IMR-90 (cell line): ENCODE data around the gene GSKIP. TPM values are rescaled to one million over a fixed set of nuclear protein-coding genes. Genes with fewer than 3 reads are reported as not detected.

ENCODE experiments used
- ATAC-seq: fragments of 200-7000 bp; cut with Tn5 transposase; 2 replicates; pipeline ENCODE4 v1.9.1; 2020; ENCODE audit warnings: low read depth, mild to moderate bottlenecking, moderate library complexity
- BruUV-seq: library from RNA; stranded (reverse); fragments of 400-500 nt; replicated peaks from 2 replicates; lab custom pipeline; 2021; lab: Mats Ljungman, UMichigan
- CTCF ChIA-PET: fragments of 300-600 bp; formaldehyde crosslinking; extraction: SDS; loops from one replicate; lab custom pipeline; 2021; ENCODE audit warnings: antibody characterized with exemption; lab: Yijun Ruan, JAX
- POLR2A ChIA-PET: fragments of 300-600 bp; sonication (Branson Sonifier 250); formaldehyde crosslinking; loops from one replicate; lab custom pipeline; 2022; ENCODE audit warnings: antibody characterized with exemption; ENCODE audit not compliant: unreplicated experiment; lab: Charles Lee
- DNase-seq: peaks from one replicate; pipeline ENCODE4 v3.0.0; 2013
- H2AFZ ChIP-seq: replicated peaks from 2 replicates; pipeline ENCODE3; 2013; ENCODE audit warnings: low read length, mild to moderate bottlenecking; ENCODE audit not compliant: poor library complexity
- H2AK5ac ChIP-seq: 2 replicates; pipeline ENCODE4 v1.6.1; 2013; ENCODE audit warnings: low read depth, low read length, inconsistent platforms
- H2AK9ac ChIP-seq: replicated peaks from 2 replicates; pipeline ENCODE3; 2013; ENCODE audit warnings: mild to moderate bottlenecking, low read depth, low read length, moderate library complexity; ENCODE audit not compliant: poor library complexity
- H2BK120ac ChIP-seq: 2 replicates; pipeline ENCODE4 v1.6.1; 2013; ENCODE audit warnings: low read depth, low read length, inconsistent platforms
- H2BK15ac ChIP-seq: 3 replicates; pipeline ENCODE4 v1.6.1; 2013; ENCODE audit warnings: low read depth, low read length, inconsistent platforms
- H2BK20ac ChIP-seq: 2 replicates; pipeline ENCODE4 v1.6.1; 2013; ENCODE audit warnings: low read depth, mild to moderate bottlenecking, inconsistent platforms, low read length, moderate library complexity
- H2BK5ac ChIP-seq: 2 replicates; pipeline ENCODE4 v1.6.1; 2013; ENCODE audit warnings: mild to moderate bottlenecking, low read depth, low read length, inconsistent platforms; ENCODE audit not compliant: poor library complexity, severe bottlenecking
- H3K14ac ChIP-seq: replicated peaks from 2 replicates; pipeline ENCODE4 v1.6.1; 2013; ENCODE audit warnings: low read depth, low read length, inconsistent platforms
- H3K18ac ChIP-seq: 2 replicates; pipeline ENCODE4 v1.6.1; 2013; ENCODE audit warnings: low read depth, low read length, control low read depth
- H3K23ac ChIP-seq: 2 replicates; pipeline ENCODE4 v1.6.1; 2013; ENCODE audit warnings: low read depth, low read length, inconsistent platforms
- H3K27ac ChIP-seq: 2 replicates; pipeline ENCODE4 v1.5.1; 2013; ENCODE audit warnings: mild to moderate bottlenecking, control low read depth, low read length; ENCODE audit not compliant: insufficient read depth
- H3K27me3 ChIP-seq: 2 replicates; pipeline ENCODE4 v1.6.1; 2013; ENCODE audit warnings: low read length; ENCODE audit not compliant: control insufficient read depth, insufficient read depth
- H3K36me3 ChIP-seq: 2 replicates; pipeline ENCODE4 v1.6.1; 2013; ENCODE audit warnings: low read length, mixed read lengths; ENCODE audit not compliant: control insufficient read depth, insufficient read depth
- H3K4ac ChIP-seq: 2 replicates; pipeline ENCODE4 v1.6.1; 2013; ENCODE audit warnings: low read depth, low read length, inconsistent platforms
- H3K4me1 ChIP-seq: 2 replicates; pipeline ENCODE4 v1.6.1; 2013; ENCODE audit warnings: low read length, mixed read lengths; ENCODE audit not compliant: control insufficient read depth, insufficient read depth
- H3K4me2 ChIP-seq: 2 replicates; pipeline ENCODE4 v1.6.1; 2013; ENCODE audit warnings: low read depth, mild to moderate bottlenecking, control low read depth, low read length, moderate library complexity
- H3K4me3 ChIP-seq: 2 replicates; pipeline ENCODE4 v1.5.1; 2013; ENCODE audit warnings: low read depth, mild to moderate bottlenecking, control low read depth, low read length, moderate library complexity; ENCODE audit not compliant: insufficient read depth
- H3K56ac ChIP-seq: 2 replicates; pipeline ENCODE4 v1.6.1; 2013; ENCODE audit warnings: low read length, inconsistent platforms; ENCODE audit not compliant: insufficient read depth; ENCODE audit errors: extremely low read depth
- H3K79me1 ChIP-seq, 2 experiments: 2 replicates each; pipeline ENCODE4 v1.6.1; 2013; ENCODE audit warnings: low read length in 2 of 2, inconsistent platforms in 1 of 2, low read depth in 1 of 2
- H3K9ac ChIP-seq: 2 replicates; pipeline ENCODE4 v1.6.1; 2013; ENCODE audit warnings: low read depth, low read length, control low read depth
- H3K9me1 ChIP-seq: 2 replicates; pipeline ENCODE4 v1.6.1; 2013; ENCODE audit warnings: low read length, inconsistent platforms; ENCODE audit not compliant: insufficient read depth
- H3K9me3 ChIP-seq: 2 replicates; pipeline ENCODE4 v1.6.1; 2013; ENCODE audit warnings: low read length; ENCODE audit not compliant: control insufficient read depth, insufficient read depth
- H4K20me1 ChIP-seq: 2 replicates; pipeline ENCODE4 v1.6.1; 2013; ENCODE audit warnings: low read length, inconsistent platforms; ENCODE audit not compliant: insufficient read depth
- H4K5ac ChIP-seq: 2 replicates; pipeline ENCODE4 v1.6.1; 2013; ENCODE audit warnings: mild to moderate bottlenecking, low read depth, low read length, control low read depth
- H4K8ac ChIP-seq, 2 experiments: 2 replicates each; pipeline ENCODE4 v1.6.1; 2013; ENCODE audit warnings: low read depth in 2 of 2, low read length in 2 of 2, control low read depth in 1 of 2, inconsistent platforms in 1 of 2
- H4K91ac ChIP-seq: 2 replicates; pipeline ENCODE4 v1.6.1; 2013; ENCODE audit warnings: low read depth, low read length, inconsistent platforms; ENCODE audit not compliant: insufficient read depth
- CHD1 ChIP-seq: IDR thresholded peaks from 2 replicates; pipeline ENCODE4 v1.6.1; 2012; ENCODE audit warnings: low read depth, low read length, improper control_type of control experiment
- FOS ChIP-seq: fragments of 150-350 bp; IDR thresholded peaks from 2 replicates; pipeline ENCODE4 v1.6.1; 2016; ENCODE audit warnings: low read depth, low read length
- MAFK ChIP-seq: IDR thresholded peaks from 2 replicates; pipeline ENCODE4 v1.6.1; 2012; ENCODE audit warnings: low read depth, low read length, improper control_type of control experiment
- MAZ ChIP-seq: IDR thresholded peaks from 2 replicates; pipeline ENCODE4 v1.6.1; 2012; ENCODE audit warnings: low read depth, mild to moderate bottlenecking, low read length, improper control_type of control experiment, moderate library complexity, borderline replicate concordance
- NFE2L2 ChIP-seq: fragments of 150-350 bp; IDR thresholded peaks from 2 replicates; pipeline ENCODE4 v1.6.1; 2016; ENCODE audit warnings: low read depth, mild to moderate bottlenecking, low read length
- POLR2A ChIP-seq: IDR thresholded peaks from 2 replicates; pipeline ENCODE4 v1.6.1; 2012; ENCODE audit warnings: mild to moderate bottlenecking, low read depth, low read length
- RFX5 ChIP-seq: IDR thresholded peaks from 2 replicates; pipeline ENCODE4 v1.8.0; 2012; ENCODE audit warnings: low read depth, mild to moderate bottlenecking, low read length, moderate library complexity
- WGBS, 2 experiments: methylation state at CpG; one replicate each; pipeline versions ENCODE4 v1.1.5 to v1.1.7; 2013; ENCODE audit warnings: missing lambda C conversion rate in 2 of 2; ENCODE audit not compliant: insufficient read length in 1 of 2; ENCODE audit errors: extremely low coverage in 2 of 2; 5-methylcytosine and 5-hydroxymethylcytosine counted together
- dilution Hi-C: fragments of 300-500 bp; cut with HindIII; formaldehyde crosslinking; loops from one replicate; pipeline ENCODE4 v1.14.3; 2018; ENCODE audit warnings: low sequenced_read_pairs; ENCODE audit not compliant: unreplicated experiment
- in situ Hi-C: fragments of 300-500 bp; cut with MboI; formaldehyde crosslinking; loops from 3 replicates; pipeline ENCODE4 v1.14.3; 2019; ENCODE audit warnings: low sequenced_read_pairs, inconsistent platforms, mixed read lengths
- intact Hi-C: fragments of 100-400 bp; cut with micrococcal nuclease; formaldehyde crosslinking; loops from 2 replicates; pipeline ENCODE4 v1.10.0; 2022
- polyA plus RNA-seq, 3 experiments: library from polyadenylated mRNA; depleted of rRNA; stranded (reverse); fragments of >200 nt; gene quantifications; 2 replicates each; pipeline ENCODE4 v1.2.3, GENCODE V29; 2012; ENCODE audit warnings: low replicate concordance in 1 of 3
- total RNA-seq: library from RNA; depleted of rRNA; stranded (reverse); fragments of >200 nt; gene quantifications from 2 replicates; pipeline ENCODE4 v1.2.3, GENCODE V29; 2012

Gene GSKIP
- total and polyA plus RNA-seq, 2 of the 4 experiments (the other 2 are of a cell fraction): 11.7 to 22.0 TPM

GRCh38 chr14:96368534-96368933, 5.2 kb downstream of the GSKIP start:
- H4K91ac ChIP-seq: no peak overlapping the region
- no peak overlapping the region for H3K23ac ChIP-seq
- H2AFZ ChIP-seq: no peak overlapping the region
- BruUV-seq: no TSS peak
- no peak overlapping the region for H2AK5ac ChIP-seq
- in situ Hi-C loops: no loop called here
- CTCF ChIA-PET: no interaction called here
- H3K14ac ChIP-seq: no peak overlapping the region
- H4K20me1 ChIP-seq: 0 out of 2 replicates have a peak, but pooled peaks cover 8% of the 10 kb centered on the region
- no peak overlapping the region for H3K56ac ChIP-seq
- POLR2A ChIA-PET: no interaction called here
- no peak overlapping the region for H3K4me3 ChIP-seq
- no peak overlapping the region for H2BK15ac ChIP-seq
- dilution Hi-C loops: no loop called here
- no peak overlapping the region for H3K18ac ChIP-seq
- H3K4me2 ChIP-seq: no peak overlapping the region
- H3K9me1 ChIP-seq: peaks cover 8% of the 10 kb centered on the region
- no peak overlapping the region for H2BK120ac ChIP-seq
- H2AK9ac ChIP-seq: no peak overlapping the region
- 100% methylated on average over 1 of the region's 1 CpG; no CpG with 5 or more reads in 1 of the 2 experiments for WGBS, 2 experiments
- H3K27me3 ChIP-seq: no peaks in the 10 kb centered on the region
- H3K27ac ChIP-seq: no peak overlapping the region
- ATAC-seq (no peak), DNase-seq (no peak)
- H2BK5ac ChIP-seq: no peak overlapping the region
- intact Hi-C loops: no loop called here
- H3K4me1 ChIP-seq: peaks cover 2% of the 10 kb centered on the region; the same call in 1 of the 2 replicates
- 0 out of 2 replicates have a peak, but pooled peaks cover 2% of the 10 kb centered on the region for H3K36me3 ChIP-seq
- no peak for TF ChIP-seq NFE2L2
- no peak for TF ChIP-seq FOS
- no peak for TF ChIP-seq MAZ
- no peak for TF ChIP-seq MAFK
- TF ChIP-seq RFX5: no peak
- no peak for TF ChIP-seq CHD1
- TF ChIP-seq POLR2A: no peak
- peaks cover 36 to 60% of the 10 kb centered on the region in 2 experiments for H3K79me1 ChIP-seq
- H3K9ac ChIP-seq: no peak overlapping the region
- H4K8ac ChIP-seq: no peak overlapping the region
- H3K4ac ChIP-seq: no peak overlapping the region
- H4K5ac ChIP-seq: no peak overlapping the region
- H3K9me3 ChIP-seq: no peaks in the 10 kb centered on the region
- no peak overlapping the region for H2BK20ac ChIP-seq
